Liver (tissue), 9 donors: Measurements from ENCODE around the gene BAG3. TPM values are rescaled to one million over a fixed set of nuclear protein-coding genes. Genes with fewer than 3 reads are reported as not detected.

Source experiments
- DNase-seq: peaks from one replicate; pipeline ENCODE4 v3.0.0-alpha.2; 2017; ENCODE audit warnings: low spot score
- H3K27ac ChIP-seq, 2 donors: one replicate each; pipeline ENCODE4 v1.7.0; 2013; ENCODE audit warnings: inconsistent platforms in 2 of 2, low read length in 2 of 2, control low read depth in 1 of 2, low read depth in 1 of 2, mild to moderate bottlenecking in 1 of 2
- H3K27me3 ChIP-seq, 4 donors: one replicate each; pipeline versions ENCODE4 v1.6.1 to v1.7.0; 2013; ENCODE audit warnings: low read length in 3 of 4, inconsistent platforms in 1 of 4, mild to moderate bottlenecking in 1 of 4, moderate library complexity in 1 of 4; ENCODE audit not compliant: control insufficient read depth in 4 of 4, insufficient read depth in 4 of 4
- H3K36me3 ChIP-seq, 4 donors: one replicate each; pipeline versions ENCODE4 v1.6.1 to v1.7.0; 2013; ENCODE audit warnings: low read length in 3 of 4, mild to moderate bottlenecking in 3 of 4, low read depth in 1 of 4, moderate library complexity in 1 of 4; ENCODE audit not compliant: control insufficient read depth in 4 of 4, insufficient read depth in 3 of 4
- H3K4me1 ChIP-seq, 4 donors: one replicate each; pipeline versions ENCODE4 v1.6.1 to v1.7.0; 2013; ENCODE audit warnings: low read length in 3 of 4, mild to moderate bottlenecking in 3 of 4, moderate library complexity in 1 of 4; ENCODE audit not compliant: control insufficient read depth in 4 of 4, insufficient read depth in 4 of 4
- H3K4me3 ChIP-seq, 3 donors: one replicate each; pipeline versions ENCODE4 v1.6.1 to v1.7.0; 2013; ENCODE audit warnings: low read length in 3 of 3, control low read depth in 1 of 3, low read depth in 1 of 3, mild to moderate bottlenecking in 1 of 3
- H3K9ac ChIP-seq, 2 donors: one replicate each; pipeline ENCODE4 v1.7.0; 2013; ENCODE audit warnings: low read length in 2 of 2, mild to moderate bottlenecking in 2 of 2, moderate library complexity in 2 of 2, control low read depth in 1 of 2, low read depth in 1 of 2
- H3K9me3 ChIP-seq, 4 donors: one replicate each; pipeline versions ENCODE4 v1.6.1 to v1.7.0; 2013; ENCODE audit warnings: low read length in 3 of 4; ENCODE audit not compliant: control insufficient read depth in 4 of 4
- ATF3 ChIP-seq: IDR thresholded peaks from 2 replicates; pipeline ENCODE4 v1.6.1; 2016; ENCODE audit warnings: antibody characterized with exemption
- EGR1 ChIP-seq, 2 donors: IDR thresholded peaks; 2 replicates each; pipeline ENCODE4 v1.6.1; 2016 to 2018; ENCODE audit warnings: antibody characterized with exemption in 2 of 2, low read depth in 2 of 2
- FOXA1 ChIP-seq: IDR thresholded peaks from 2 replicates; pipeline ENCODE4 v1.6.1; 2016; ENCODE audit warnings: antibody characterized with exemption
- FOXA2 ChIP-seq: IDR thresholded peaks from 2 replicates; pipeline ENCODE4 v1.6.1; 2016; ENCODE audit warnings: antibody characterized with exemption
- GABPA ChIP-seq, 2 donors: IDR thresholded peaks in 1 of 2; conservative IDR thresholded peaks in 1 of 2; 2 replicates each; pipeline ENCODE4 v1.6.1; 2016; ENCODE audit warnings: antibody characterized with exemption in 2 of 2, mild to moderate bottlenecking in 1 of 2, moderate library complexity in 1 of 2
- HNF4A ChIP-seq, 2 donors: conservative IDR thresholded peaks; 2 replicates each; pipeline ENCODE4 v1.6.1; 2016; ENCODE audit warnings: antibody characterized with exemption in 2 of 2, mild to moderate bottlenecking in 2 of 2
- HNF4G ChIP-seq: IDR thresholded peaks from 2 replicates; pipeline ENCODE4 v1.6.1; 2016; ENCODE audit warnings: antibody characterized with exemption
- JUND ChIP-seq, 2 donors: IDR thresholded peaks; 2 replicates each; pipeline ENCODE4 v1.6.1; 2016; ENCODE audit warnings: antibody characterized with exemption in 2 of 2
- MAX ChIP-seq: IDR thresholded peaks from 2 replicates; pipeline ENCODE4 v1.6.1; 2016; ENCODE audit warnings: antibody characterized with exemption
- NR2F2 ChIP-seq: IDR thresholded peaks from 2 replicates; pipeline ENCODE4 v1.6.1; 2016; ENCODE audit warnings: antibody characterized with exemption
- RAD21 ChIP-seq, 2 donors: IDR thresholded peaks; 2 replicates each; pipeline ENCODE4 v1.6.1; 2016; ENCODE audit warnings: antibody characterized with exemption in 2 of 2, mild to moderate bottlenecking in 2 of 2
- RXRA ChIP-seq, 2 donors: IDR thresholded peaks; 2 replicates each; pipeline ENCODE4 v1.6.1; 2017 to 2018; ENCODE audit warnings: antibody characterized with exemption in 2 of 2, mild to moderate bottlenecking in 1 of 2
- SP1 ChIP-seq: IDR thresholded peaks from 2 replicates; pipeline ENCODE4 v1.6.1; 2018; ENCODE audit warnings: antibody characterized with exemption, mild to moderate bottlenecking
- TAF1 ChIP-seq: conservative IDR thresholded peaks from 2 replicates; pipeline ENCODE4 v1.6.1; 2016; ENCODE audit warnings: antibody characterized with exemption, mild to moderate bottlenecking
- YY1 ChIP-seq: IDR thresholded peaks from 2 replicates; pipeline ENCODE4 v1.6.1; 2016; ENCODE audit warnings: antibody characterized with exemption, mild to moderate bottlenecking
- WGBS: extraction: QIAGEN DNeasy Blood & Tissue Kit; methylation state at CpG from one replicate; pipeline ENCODE4 v1.1.7; 2013; 5-methylcytosine and 5-hydroxymethylcytosine counted together
- polyA plus RNA-seq, 2 donors: library from polyadenylated mRNA; stranded (reverse) in 1 of 2; unstranded in 1 of 2; fragments of 200-250 nt in 1 of 2; fragments of >200 nt in 1 of 2; fragmentation: Nextera tagmentation in 1 of 2; extraction: Ambion mirVana in 1 of 2; gene quantifications; one replicate each; pipeline versions ENCODE4 v1.2.1 to v1.2.3, GENCODE V29; 2013 to 2015
- total RNA-seq, 2 donors: library from RNA; depleted of rRNA; stranded (reverse); fragments of >200 nt; gene quantifications; one replicate each; pipeline ENCODE4 v1.2.3, GENCODE V29; 2014
- TF ChIP-seq, protein P1 (sequence below): IDR thresholded peaks from 2 replicates; pipeline ENCODE4 v1.6.1; 2016; ENCODE audit warnings: antibody characterized with exemption, mild to moderate bottlenecking
- donor health status: healthy.
- donor health status: healthy.
- donor health status: healthy.
- donor health status: healthy.
- donor health status: healthy.

The BAG3 gene
- total and polyA plus RNA-seq, 4 donors: 2.2 to 15.1 (median 6.3) TPM

DNA sequence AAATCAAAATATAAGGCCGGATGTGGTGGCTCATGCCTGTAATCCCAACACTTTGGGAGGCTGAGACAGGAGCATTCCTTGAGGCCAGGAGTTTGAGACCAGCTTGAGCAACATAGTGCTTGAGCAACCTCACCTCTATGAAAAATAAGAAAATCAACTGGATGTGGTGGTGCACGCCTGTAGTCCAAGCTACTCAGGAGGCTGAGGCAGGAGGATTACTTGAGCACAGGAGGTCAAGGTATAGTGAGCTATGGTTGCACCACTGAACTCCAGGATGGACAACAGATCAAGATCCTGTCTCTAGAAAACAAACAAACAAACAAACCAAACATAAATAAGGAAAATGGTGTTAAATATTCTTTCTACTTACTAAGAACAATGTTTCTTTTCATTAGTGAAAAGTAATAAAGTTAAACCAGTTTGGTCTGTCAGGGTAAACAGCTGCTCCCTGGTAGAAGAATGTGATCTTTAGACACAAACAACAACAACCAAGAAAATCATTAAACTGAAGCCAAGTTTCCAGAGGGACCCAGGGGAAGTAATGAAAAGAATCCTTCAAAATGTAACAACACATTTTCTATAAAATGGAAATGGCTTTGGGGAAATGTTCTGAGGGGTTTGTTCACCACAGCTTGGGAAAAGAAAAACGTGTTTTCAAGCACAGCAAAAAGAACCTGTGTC is 17.5 kb upstream of the BAG3 start (continued):
- TF ChIP-seq FOXA2 (no peak), JUND (IDR thresholded peaks at IDR 0.05) (no peak), RXRA (IDR thresholded peaks at IDR 0.05) (no peak), YY1 (no peak), ATF3 (no peak), HNF4A (conservative IDR thresholded peaks at IDR 0.05) (no peak), GABPA (IDR thresholded peaks at IDR 0.05 in 1 of 2, conservative IDR thresholded peaks at IDR 0.05 in 1 of 2) (no peak), EGR1 (IDR thresholded peaks at IDR 0.05; ENCODE audit: low read depth in 2 of 2) (no peak), FOXA1 (no peak)

- Histone ChIP-seq H3K27me3 (no peaks in the 10 kb centered on the region), H3K27ac (no peak overlapping the region), H3K9me3 (no peaks in the 10 kb centered on the region), H3K9ac (no peak overlapping the region), H3K36me3 (no peaks in the 10 kb centered on the region), H3K4me1 (no peaks in the 10 kb centered on the region), H3K4me3 (no peak overlapping the region)
- DNase-seq: no peak
- TF ChIP-seq SP1: no peak
- no peak for TF ChIP-seq GABPA (IDR thresholded peaks at IDR 0.05 in 1 of 2, conservative IDR thresholded peaks at IDR 0.05 in 1 of 2)
- no peak for TF ChIP-seq RAD21 (IDR thresholded peaks at IDR 0.05)
- TF ChIP-seq JUND (IDR thresholded peaks at IDR 0.05): no peak
- no peak for TF ChIP-seq YY1
- 85% methylated on average over 1 of the region's 1 CpG for WGBS
These were observed 17.0 kb upstream of the BAG3 start for GRCh38 chr10:119634219-119634544.

DNA sequence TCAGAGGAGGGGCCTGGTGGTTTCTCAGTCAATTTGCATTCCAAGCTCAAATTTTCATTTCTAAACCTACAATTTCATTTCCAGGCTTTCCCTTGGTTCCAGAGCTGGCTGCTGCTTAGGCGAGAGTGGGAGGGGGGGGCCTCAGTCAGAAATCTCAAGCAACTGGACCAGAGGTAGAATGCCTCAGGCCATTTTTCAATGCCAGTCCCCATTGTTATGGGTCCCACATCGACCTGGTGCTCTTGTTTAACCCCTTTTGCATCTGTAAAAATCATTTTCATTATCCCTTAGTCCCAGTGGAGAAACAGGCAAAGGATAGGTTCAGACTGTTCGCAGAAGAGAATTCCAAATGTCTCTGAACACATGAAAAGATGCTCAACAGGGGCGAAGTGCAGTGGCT is 13.5 kb upstream of the BAG3 start:
- TF ChIP-seq FOXA1: no peak
- TF ChIP-seq TAF1: no peak
- no peak for TF ChIP-seq ATF3
- no peak for TF ChIP-seq NR2F2
- no peak for TF ChIP-seq GABPA (IDR thresholded peaks at IDR 0.05 in 1 of 2, conservative IDR thresholded peaks at IDR 0.05 in 1 of 2)
- no peak for TF ChIP-seq FOXA2
- no peak for TF ChIP-seq SP1
- TF ChIP-seq RXRA (IDR thresholded peaks at IDR 0.05): no peak
- no peak for TF ChIP-seq MAX
- TF ChIP-seq EGR1 (IDR thresholded peaks at IDR 0.05; ENCODE audit: low read depth in 2 of 2): no peak
- TF ChIP-seq HNF4G: no peak
- TF ChIP-seq, protein P1, sequence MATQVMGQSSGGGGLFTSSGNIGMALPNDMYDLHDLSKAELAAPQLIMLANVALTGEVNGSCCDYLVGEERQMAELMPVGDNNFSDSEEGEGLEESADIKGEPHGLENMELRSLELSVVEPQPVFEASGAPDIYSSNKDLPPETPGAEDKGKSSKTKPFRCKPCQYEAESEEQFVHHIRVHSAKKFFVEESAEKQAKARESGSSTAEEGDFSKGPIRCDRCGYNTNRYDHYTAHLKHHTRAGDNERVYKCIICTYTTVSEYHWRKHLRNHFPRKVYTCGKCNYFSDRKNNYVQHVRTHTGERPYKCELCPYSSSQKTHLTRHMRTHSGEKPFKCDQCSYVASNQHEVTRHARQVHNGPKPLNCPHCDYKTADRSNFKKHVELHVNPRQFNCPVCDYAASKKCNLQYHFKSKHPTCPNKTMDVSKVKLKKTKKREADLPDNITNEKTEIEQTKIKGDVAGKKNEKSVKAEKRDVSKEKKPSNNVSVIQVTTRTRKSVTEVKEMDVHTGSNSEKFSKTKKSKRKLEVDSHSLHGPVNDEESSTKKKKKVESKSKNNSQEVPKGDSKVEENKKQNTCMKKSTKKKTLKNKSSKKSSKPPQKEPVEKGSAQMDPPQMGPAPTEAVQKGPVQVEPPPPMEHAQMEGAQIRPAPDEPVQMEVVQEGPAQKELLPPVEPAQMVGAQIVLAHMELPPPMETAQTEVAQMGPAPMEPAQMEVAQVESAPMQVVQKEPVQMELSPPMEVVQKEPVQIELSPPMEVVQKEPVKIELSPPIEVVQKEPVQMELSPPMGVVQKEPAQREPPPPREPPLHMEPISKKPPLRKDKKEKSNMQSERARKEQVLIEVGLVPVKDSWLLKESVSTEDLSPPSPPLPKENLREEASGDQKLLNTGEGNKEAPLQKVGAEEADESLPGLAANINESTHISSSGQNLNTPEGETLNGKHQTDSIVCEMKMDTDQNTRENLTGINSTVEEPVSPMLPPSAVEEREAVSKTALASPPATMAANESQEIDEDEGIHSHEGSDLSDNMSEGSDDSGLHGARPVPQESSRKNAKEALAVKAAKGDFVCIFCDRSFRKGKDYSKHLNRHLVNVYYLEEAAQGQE: no peak
- no peak for TF ChIP-seq JUND (IDR thresholded peaks at IDR 0.05)
- Histone ChIP-seq H3K4me3 (no peak overlapping the region), H3K27me3 (no peaks in the 10 kb centered on the region), H3K4me1 (no peaks in the 10 kb centered on the region), H3K27ac (no peak overlapping the region), H3K9ac (no peak overlapping the region), H3K9me3 (no peaks in the 10 kb centered on the region), H3K36me3 (no peaks in the 10 kb centered on the region)
- no peak for DNase-seq
- WGBS: 76% methylated on average over 4 of the region's 4 CpGs
